ENCODE data around the gene MAML2.

The MAML2 gene

GRCh38 chr11:96331699-96332116 lies 11.3 kb downstream of the MAML2 start:
- Mint-ChIP-seq H3K27me3 (no peaks in the 10 kb centered on the region), H3K27ac (peak overlapping the region; percentile 24), H3K36me3 (ENCODE audit: low read depth) (peaks cover 79% of the 10 kb centered on the region), H3K4me3 (no peak overlapping the region), H3K4me1 (ENCODE audit: low read depth) (peaks cover 87% of the 10 kb centered on the region), H3K9me3 (no peaks in the 10 kb centered on the region)
- no peak for DNase-seq

- Mint-ChIP-seq H3K4me3 (no peak overlapping the region), H3K36me3 (ENCODE audit: low read depth) (peaks cover 75% of the 10 kb centered on the region), H3K9me3 (no peaks in the 10 kb centered on the region), H3K27me3 (no peaks in the 10 kb centered on the region), H3K4me1 (ENCODE audit: low read depth) (peaks cover 87% of the 10 kb centered on the region), H3K27ac (peak overlapping the region; percentile 89)
- no peak for DNase-seq
These were observed 12.5 kb downstream of the MAML2 start for GRCh38 chr11:96330511-96330859.

- peaks cover 74% of the 10 kb centered on the region for H3K36me3 Mint-ChIP-seq (ENCODE audit: low read depth)
- no peaks in the 10 kb centered on the region for H3K9me3 Mint-ChIP-seq
- H3K4me3 Mint-ChIP-seq: peak overlapping the region; percentile 9
- peak overlapping the region; percentile 89 for H3K27ac Mint-ChIP-seq
- DNase-seq: no peak
- no peaks in the 10 kb centered on the region for H3K27me3 Mint-ChIP-seq
- peaks cover 88% of the 10 kb centered on the region for H3K4me1 Mint-ChIP-seq (ENCODE audit: low read depth)
These were observed 13.0 kb downstream of the MAML2 start for GRCh38 chr11:96329855-96330510.

GRCh38 chr11:96329419-96329818 lies 13.6 kb downstream of the MAML2 start:
- peaks cover 88% of the 10 kb centered on the region for H3K4me1 Mint-ChIP-seq (ENCODE audit: low read depth)
- peak overlapping the region; percentile 89 for H3K27ac Mint-ChIP-seq
- peaks cover 74% of the 10 kb centered on the region for H3K36me3 Mint-ChIP-seq (ENCODE audit: low read depth)
- DNase-seq: no peak
- no peaks in the 10 kb centered on the region for H3K9me3 Mint-ChIP-seq
- no peak overlapping the region for H3K4me3 Mint-ChIP-seq
- no peaks in the 10 kb centered on the region for H3K27me3 Mint-ChIP-seq

- peaks cover 89% of the 10 kb centered on the region for H3K4me1 Mint-ChIP-seq (ENCODE audit: low read depth)
- no peaks in the 10 kb centered on the region for H3K27me3 Mint-ChIP-seq
- no peaks in the 10 kb centered on the region for H3K9me3 Mint-ChIP-seq
- peaks cover 76% of the 10 kb centered on the region for H3K36me3 Mint-ChIP-seq (ENCODE audit: low read depth)
- no peak overlapping the region for H3K4me3 Mint-ChIP-seq
- H3K27ac Mint-ChIP-seq: peak overlapping the region; percentile 89
- no peak for DNase-seq
These were observed 14.5 kb downstream of the MAML2 start for GRCh38 chr11:96328395-96329010.

GRCh38 chr11:96326959-96327358 lies 16.0 kb downstream of the MAML2 start:
- peaks cover 79% of the 10 kb centered on the region for H3K36me3 Mint-ChIP-seq (ENCODE audit: low read depth)
- no peak for DNase-seq
- H3K9me3 Mint-ChIP-seq: no peaks in the 10 kb centered on the region
- peak overlapping the region; percentile 59 for H3K27ac Mint-ChIP-seq
- H3K27me3 Mint-ChIP-seq: no peaks in the 10 kb centered on the region
- H3K4me1 Mint-ChIP-seq (ENCODE audit: low read depth): peaks cover 88% of the 10 kb centered on the region
- no peak overlapping the region for H3K4me3 Mint-ChIP-seq

GRCh38 chr11:96324912-96325311 lies 18.1 kb downstream of the MAML2 start:
- Mint-ChIP-seq H3K4me3 (no peak overlapping the region), H3K9me3 (no peaks in the 10 kb centered on the region), H3K36me3 (ENCODE audit: low read depth) (peaks cover 86% of the 10 kb centered on the region), H3K27me3 (no peaks in the 10 kb centered on the region), H3K4me1 (ENCODE audit: low read depth) (peaks cover 90% of the 10 kb centered on the region), H3K27ac (peak overlapping the region; percentile 55)
- no peak for DNase-seq

GRCh38 chr11:96323642-96323985 lies 19.4 kb downstream of the MAML2 start:
- H3K36me3 Mint-ChIP-seq (ENCODE audit: low read depth): peaks cover 83% of the 10 kb centered on the region
- H3K4me3 Mint-ChIP-seq: no peak overlapping the region
- peak overlapping the region; percentile 13 for H3K27ac Mint-ChIP-seq
- H3K4me1 Mint-ChIP-seq (ENCODE audit: low read depth): peaks cover 90% of the 10 kb centered on the region
- no peaks in the 10 kb centered on the region for H3K9me3 Mint-ChIP-seq
- DNase-seq: no peak
- no peaks in the 10 kb centered on the region for H3K27me3 Mint-ChIP-seq

GRCh38 chr11:96322775-96323641 lies 20.0 kb downstream of the MAML2 start:
- H3K9me3 Mint-ChIP-seq: no peaks in the 10 kb centered on the region
- no peak for DNase-seq
- H3K27me3 Mint-ChIP-seq: no peaks in the 10 kb centered on the region
- peak overlapping the region; percentile 13 for H3K27ac Mint-ChIP-seq
- H3K4me3 Mint-ChIP-seq: no peak overlapping the region
- H3K4me1 Mint-ChIP-seq (ENCODE audit: low read depth): peaks cover 91% of the 10 kb centered on the region
- H3K36me3 Mint-ChIP-seq (ENCODE audit: low read depth): peaks cover 80% of the 10 kb centered on the region

- DNase-seq: no peak
- no peak overlapping the region for H3K27ac Mint-ChIP-seq
- no peaks in the 10 kb centered on the region for H3K9me3 Mint-ChIP-seq
- no peaks in the 10 kb centered on the region for H3K27me3 Mint-ChIP-seq
- peaks cover 90% of the 10 kb centered on the region for H3K36me3 Mint-ChIP-seq (ENCODE audit: low read depth)
- peaks cover 98% of the 10 kb centered on the region for H3K4me1 Mint-ChIP-seq (ENCODE audit: low read depth)
- no peak overlapping the region for H3K4me3 Mint-ChIP-seq
These were observed 21.9 kb downstream of the MAML2 start for GRCh38 chr11:96321091-96321490.

- H3K27me3 Mint-ChIP-seq: no peaks in the 10 kb centered on the region
- H3K4me3 Mint-ChIP-seq: no peak overlapping the region
- H3K4me1 Mint-ChIP-seq (ENCODE audit: low read depth): peaks cover 97% of the 10 kb centered on the region
- DNase-seq: no peak
- no peaks in the 10 kb centered on the region for H3K9me3 Mint-ChIP-seq
- H3K36me3 Mint-ChIP-seq (ENCODE audit: low read depth): peaks cover 88% of the 10 kb centered on the region
- H3K27ac Mint-ChIP-seq: peak overlapping the region; percentile 9
These were observed 22.9 kb downstream of the MAML2 start for GRCh38 chr11:96319898-96320656.

GRCh38 chr11:96318850-96319249 lies 24.1 kb downstream of the MAML2 start:
- Mint-ChIP-seq H3K27ac (peak overlapping the region; percentile 19), H3K27me3 (no peaks in the 10 kb centered on the region), H3K9me3 (no peaks in the 10 kb centered on the region), H3K36me3 (ENCODE audit: low read depth) (peaks cover 86% of the 10 kb centered on the region), H3K4me3 (no peak overlapping the region), H3K4me1 (ENCODE audit: low read depth) (peaks cover 97% of the 10 kb centered on the region)
- DNase-seq: no peak

- no peak for DNase-seq
- peaks cover 96% of the 10 kb centered on the region for H3K4me1 Mint-ChIP-seq (ENCODE audit: low read depth)
- H3K36me3 Mint-ChIP-seq (ENCODE audit: low read depth): peaks cover 85% of the 10 kb centered on the region
- H3K9me3 Mint-ChIP-seq: no peaks in the 10 kb centered on the region
- H3K4me3 Mint-ChIP-seq: no peak overlapping the region
- H3K27me3 Mint-ChIP-seq: no peaks in the 10 kb centered on the region
- peak overlapping the region; percentile 79 for H3K27ac Mint-ChIP-seq
These were observed 24.6 kb downstream of the MAML2 start for GRCh38 chr11:96318399-96318798.

GRCh38 chr11:96317985-96318384 lies 25.0 kb downstream of the MAML2 start:
- H3K27ac Mint-ChIP-seq: peak overlapping the region; percentile 79

More at GRCh38 chr11:96317985-96318384, 25.0 kb downstream of the MAML2 start:
- H3K4me3 Mint-ChIP-seq: no peak overlapping the region
- peaks cover 85% of the 10 kb centered on the region for H3K36me3 Mint-ChIP-seq (ENCODE audit: low read depth)
- H3K27me3 Mint-ChIP-seq: no peaks in the 10 kb centered on the region
- no peak for DNase-seq
- peaks cover 97% of the 10 kb centered on the region for H3K4me1 Mint-ChIP-seq (ENCODE audit: low read depth)
- no peaks in the 10 kb centered on the region for H3K9me3 Mint-ChIP-seq
